Peyer's patch (tissue), 4 donors: ENCODE results near the gene FNDC7.

Source experiments
- CTCF ChIP-seq, 6 experiments: fragments of 450-650 bp in 4 of 6; fragments of 200-600 bp in 2 of 6; sonication (generic) in 1 of 6; IDR thresholded peaks; one replicate each; pipeline ENCODE4 v1.5.1; 2017 to 2019; ENCODE audit warnings: antibody characterized with exemption in 6 of 6, mild to moderate bottlenecking in 3 of 6, moderate library complexity in 1 of 6
- POLR2A ChIP-seq, 2 donors: fragments of 450-650 bp; IDR thresholded peaks; one replicate each; pipeline ENCODE4 v1.5.1; 2017; ENCODE audit warnings: antibody characterized with exemption in 2 of 2, mild to moderate bottlenecking in 2 of 2, moderate library complexity in 2 of 2

- TF ChIP-seq POLR2A (IDR thresholded peaks at IDR 0.05) (no peak), CTCF (IDR thresholded peaks at IDR 0.05) (no peak)
Measured at GRCh38 chr1:108767708-108768107, 55.0 kb downstream of the FNDC7 start.
